M059J (cell line): Measurements from ENCODE around the gene ACE. TPM values are rescaled to one million over a fixed set of nuclear protein-coding genes. Genes with fewer than 3 reads are reported as not detected.

Experiments
- DNase-seq: peaks from one replicate; pipeline ENCODE4 v3.0.0-alpha.2; 2012; ENCODE audit warnings: low read depth
- total RNA-seq: library from RNA; depleted of rRNA; stranded (reverse); fragments of >200 nt; shearing (Covaris generic); gene quantifications from 2 replicates; pipeline ENCODE4 v1.2.3, GENCODE V29; 2014; rRNA removed

Gene ACE
- total RNA-seq, 1 experiment from 2014 or later, result 2.1 TPM

DNA sequence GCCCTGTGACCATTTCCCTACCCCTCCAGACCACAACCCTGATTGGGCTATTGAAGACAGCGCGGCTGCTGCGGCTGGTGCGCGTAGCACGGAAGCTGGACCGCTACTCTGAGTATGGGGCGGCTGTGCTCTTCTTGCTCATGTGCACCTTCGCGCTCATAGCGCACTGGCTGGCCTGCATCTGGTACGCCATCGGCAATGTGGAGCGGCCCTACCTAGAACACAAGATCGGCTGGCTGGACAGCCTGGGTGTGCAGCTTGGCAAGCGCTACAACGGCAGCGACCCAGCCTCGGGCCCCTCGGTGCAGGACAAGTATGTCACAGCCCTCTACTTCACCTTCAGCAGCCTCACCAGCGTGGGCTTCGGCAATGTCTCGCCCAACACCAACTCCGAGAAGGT, 58.8 kb downstream of the ACE start:
- DNase-seq, result no peak

DNA sequence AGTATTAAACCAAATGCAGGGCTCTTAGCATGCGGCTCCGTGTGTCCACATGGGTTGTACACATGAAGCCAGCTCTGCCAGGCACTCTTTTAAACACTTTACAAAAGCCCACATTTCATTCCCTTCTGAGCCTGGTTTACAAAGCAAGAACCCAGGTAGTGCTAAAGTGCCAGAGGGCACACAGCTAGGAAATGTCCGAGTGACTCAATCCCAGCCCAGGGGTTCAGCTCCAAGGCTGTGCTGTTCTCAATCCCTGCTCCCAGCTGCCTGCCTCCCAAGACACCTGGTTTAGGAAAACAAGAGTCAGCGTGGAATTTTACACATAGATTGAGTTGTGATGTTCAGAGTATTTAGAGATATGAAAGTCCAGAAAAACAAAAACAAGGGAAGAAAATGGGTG, 60.1 kb downstream of the ACE start:
- DNase-seq, result peak; percentile 74

DNA sequence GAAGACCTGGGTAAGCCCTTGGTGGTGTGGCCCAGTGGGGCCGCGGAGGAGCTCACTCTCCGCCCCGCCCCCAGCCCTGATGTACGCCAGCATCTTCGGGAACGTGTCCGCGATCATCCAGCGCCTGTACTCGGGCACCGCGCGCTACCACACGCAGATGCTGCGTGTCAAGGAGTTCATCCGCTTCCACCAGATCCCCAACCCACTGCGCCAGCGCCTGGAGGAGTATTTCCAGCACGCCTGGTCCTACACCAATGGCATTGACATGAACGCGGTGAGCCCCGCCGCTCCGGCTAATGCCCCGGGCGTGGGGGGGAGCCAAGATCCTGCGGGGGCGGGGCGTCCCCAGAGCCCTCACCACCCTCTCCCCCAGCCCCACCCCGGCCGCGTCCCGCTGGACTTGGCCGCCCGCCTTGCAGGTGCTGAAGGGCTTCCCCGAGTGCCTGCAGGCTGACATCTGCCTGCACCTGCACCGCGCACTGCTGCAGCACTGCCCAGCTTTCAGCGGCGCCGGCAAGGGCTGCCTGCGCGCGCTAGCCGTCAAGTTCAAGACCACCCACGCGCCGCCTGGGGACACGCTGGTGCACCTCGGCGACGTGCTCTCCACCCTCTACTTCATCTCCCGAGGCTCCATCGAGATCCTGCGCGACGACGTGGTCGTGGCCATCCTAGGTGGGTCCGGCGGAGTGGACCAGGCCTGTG, 61.3 kb downstream of the ACE start:
- DNase-seq, result no peak

DNA sequence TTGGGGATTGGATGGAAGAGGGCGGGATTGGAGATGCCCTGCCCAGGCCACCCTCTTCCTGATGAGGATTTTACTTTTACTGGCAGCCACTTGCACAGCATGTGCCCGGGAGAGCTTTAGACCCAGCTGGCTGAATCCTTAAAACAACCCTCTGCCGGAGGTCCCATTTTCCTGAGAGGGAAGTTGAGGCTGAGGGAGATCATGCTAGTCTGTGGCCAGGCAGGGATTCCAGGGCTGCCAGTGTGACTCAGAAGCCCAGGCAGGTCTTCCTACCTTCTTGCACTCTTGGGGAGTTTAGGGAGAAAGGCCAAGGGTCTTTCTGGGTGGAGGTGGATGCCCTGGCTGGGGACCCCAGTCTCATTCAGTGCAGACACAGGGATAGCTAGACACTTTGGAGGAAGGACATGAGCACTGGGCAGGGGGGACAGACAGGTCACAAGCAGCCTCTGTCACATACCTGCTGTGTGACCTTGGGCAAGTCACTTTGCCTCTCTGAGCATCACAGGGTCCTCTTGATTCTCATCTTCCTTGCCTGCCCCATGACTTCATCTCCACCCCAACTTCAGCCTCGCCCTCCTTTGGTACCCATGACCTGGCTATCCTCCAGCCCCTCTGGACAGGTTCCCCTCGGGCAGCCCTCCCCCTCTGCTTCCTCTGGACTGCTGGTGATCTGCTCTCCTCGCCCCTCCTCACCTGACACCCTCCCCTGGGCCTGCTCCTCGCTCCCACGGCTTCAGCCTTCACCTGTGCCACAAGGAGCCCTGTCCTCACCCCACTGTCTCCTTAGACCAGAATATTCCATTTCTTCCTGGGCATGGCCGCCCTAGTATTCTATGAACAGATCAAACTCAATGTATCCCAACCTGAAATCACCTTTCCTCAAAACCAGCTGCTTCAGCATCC, 62.1 kb downstream of the ACE start:
- no peak for DNase-seq

DNA sequence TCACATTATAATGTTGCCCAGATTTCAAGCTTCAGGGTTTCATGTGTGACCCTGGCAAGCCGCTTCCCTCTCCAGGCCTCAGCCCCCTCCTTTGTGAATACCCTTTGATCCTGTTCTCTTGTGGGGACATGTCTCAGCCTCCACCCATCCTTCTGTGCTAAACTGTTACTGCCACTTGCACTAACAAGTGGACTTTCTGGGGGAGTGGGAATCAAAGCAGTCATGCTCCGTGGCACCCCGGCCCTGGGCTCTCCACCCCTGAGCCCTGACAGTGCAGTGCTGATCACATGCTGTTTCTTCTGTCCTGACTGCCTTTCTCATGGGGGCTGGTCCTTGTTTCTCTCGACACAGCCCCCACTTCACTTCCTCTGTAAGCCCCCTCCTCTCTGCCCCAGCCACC, 63.7 kb downstream of the ACE start:
- DNase-seq, result no peak

DNA sequence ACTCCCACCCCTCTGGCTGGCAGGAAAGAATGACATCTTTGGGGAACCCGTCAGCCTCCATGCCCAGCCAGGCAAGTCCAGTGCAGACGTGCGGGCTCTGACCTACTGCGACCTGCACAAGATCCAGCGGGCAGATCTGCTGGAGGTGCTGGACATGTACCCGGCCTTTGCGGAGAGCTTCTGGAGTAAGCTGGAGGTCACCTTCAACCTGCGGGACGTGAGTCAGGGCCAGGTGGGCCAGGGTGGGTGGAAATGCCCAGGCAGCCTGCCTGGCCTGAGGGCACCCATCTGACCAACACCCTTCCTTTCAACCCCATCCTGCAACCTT, 65.3 kb downstream of the ACE start:
- DNase-seq, result no peak

DNA sequence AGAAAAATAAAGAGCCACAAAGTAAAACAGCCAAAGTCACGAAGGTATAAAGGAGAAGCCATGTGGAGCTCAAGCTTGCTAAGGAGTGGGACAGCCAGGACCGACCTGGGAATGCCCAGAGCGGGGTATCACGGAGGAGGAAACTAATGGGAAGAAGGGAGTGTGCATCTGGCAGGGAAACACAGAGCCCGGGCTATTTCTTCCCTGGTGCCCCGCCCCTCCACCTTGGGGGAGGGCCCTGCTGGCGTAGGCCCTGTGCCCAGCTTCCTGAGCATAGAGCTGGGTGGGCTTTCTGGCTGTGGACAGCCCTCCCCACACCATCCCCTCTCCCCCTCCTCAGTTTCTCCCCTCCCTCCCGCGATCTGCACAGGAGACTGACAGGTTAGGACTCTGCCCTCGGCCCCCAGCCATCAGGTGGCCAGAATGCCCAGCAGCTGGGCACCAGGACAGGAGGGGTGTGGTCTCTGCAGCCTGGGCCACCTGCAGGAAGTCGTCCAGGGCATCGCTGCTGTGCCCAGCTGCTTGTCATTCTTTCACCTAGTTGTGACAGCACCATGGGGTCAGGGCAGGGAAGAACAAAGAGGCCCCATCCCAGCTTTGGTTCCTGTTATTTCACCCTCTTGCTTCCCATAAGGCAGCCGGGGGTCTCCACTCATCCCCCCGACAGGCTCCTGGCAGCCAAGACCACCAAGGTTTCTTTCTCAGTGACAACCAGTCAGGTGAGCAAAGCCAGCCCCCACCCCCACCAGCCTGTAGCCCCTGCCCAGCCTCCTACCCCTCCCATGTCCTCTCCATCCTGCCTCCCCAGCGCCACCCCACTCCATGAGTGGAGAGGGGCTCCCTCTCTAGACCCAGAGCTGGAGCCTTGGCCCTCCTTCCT, 66.3 kb downstream of the ACE start:
- DNase-seq, result no peak

DNA sequence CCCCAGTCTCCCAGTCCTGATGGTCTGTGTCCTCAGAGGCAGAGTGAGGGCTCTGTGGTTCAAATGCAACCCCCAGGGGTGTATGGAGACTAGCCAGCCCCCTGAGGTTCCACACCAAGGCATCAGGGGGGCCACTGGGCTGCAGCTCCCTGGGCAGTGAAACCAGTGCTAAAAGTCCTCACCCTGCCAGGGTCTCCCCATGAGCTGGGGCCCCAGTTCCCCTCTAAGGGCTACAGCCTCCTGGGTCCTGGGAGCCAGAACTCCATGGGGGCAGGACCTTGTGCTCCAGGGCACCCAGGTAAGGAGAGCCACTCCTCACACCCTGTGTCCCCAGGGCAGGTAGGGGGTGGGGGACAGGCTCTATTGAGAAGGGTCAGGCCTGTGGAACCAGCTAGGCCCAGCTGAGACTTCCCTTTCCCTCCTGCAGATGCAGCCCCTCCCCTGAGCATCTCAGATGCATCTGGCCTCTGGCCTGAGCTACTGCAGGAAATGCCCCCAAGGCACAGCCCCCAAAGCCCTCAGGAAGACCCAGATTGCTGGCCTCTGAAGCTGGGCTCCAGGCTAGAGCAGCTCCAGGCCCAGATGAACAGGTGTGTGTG, 67.1 kb downstream of the ACE start:
- DNase-seq, result no peak

DNA sequence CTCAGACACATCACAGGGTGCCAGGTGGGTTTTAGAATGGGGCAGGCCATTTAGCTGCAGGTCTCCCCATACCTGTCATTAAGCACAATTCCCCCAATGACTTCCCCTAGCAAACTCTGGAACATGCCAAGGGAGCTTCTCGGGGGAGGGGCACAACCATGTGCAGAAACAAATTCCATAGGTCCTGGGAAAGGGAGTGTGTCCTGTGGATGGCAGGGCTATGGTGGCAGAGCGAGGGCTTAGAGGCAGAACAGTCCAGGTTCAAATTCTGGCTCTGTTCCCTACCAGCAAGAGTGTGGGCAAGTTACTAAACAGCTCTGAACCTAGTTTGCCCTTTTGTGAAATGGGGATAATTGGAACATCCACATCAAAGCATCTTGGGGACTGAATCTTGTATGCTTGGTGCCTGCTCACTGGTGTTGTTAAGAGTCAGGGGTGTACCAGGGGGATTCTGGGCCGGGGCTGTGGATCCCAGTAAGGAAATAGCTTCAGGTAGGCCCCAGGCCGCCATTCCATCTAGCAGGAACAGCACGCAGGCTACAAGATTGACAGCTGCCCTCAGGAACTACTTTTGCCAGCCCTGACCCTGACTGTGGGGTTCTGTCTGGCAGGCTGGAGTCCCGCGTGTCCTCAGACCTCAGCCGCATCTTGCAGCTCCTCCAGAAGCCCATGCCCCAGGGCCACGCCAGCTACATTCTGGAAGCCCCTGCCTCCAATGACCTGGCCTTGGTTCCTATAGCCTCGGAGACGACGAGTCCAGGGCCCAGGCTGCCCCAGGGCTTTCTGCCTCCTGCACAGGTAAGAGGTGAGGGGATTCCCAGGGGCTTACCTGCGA, 67.8 kb downstream of the ACE start:
- DNase-seq, result no peak

DNA sequence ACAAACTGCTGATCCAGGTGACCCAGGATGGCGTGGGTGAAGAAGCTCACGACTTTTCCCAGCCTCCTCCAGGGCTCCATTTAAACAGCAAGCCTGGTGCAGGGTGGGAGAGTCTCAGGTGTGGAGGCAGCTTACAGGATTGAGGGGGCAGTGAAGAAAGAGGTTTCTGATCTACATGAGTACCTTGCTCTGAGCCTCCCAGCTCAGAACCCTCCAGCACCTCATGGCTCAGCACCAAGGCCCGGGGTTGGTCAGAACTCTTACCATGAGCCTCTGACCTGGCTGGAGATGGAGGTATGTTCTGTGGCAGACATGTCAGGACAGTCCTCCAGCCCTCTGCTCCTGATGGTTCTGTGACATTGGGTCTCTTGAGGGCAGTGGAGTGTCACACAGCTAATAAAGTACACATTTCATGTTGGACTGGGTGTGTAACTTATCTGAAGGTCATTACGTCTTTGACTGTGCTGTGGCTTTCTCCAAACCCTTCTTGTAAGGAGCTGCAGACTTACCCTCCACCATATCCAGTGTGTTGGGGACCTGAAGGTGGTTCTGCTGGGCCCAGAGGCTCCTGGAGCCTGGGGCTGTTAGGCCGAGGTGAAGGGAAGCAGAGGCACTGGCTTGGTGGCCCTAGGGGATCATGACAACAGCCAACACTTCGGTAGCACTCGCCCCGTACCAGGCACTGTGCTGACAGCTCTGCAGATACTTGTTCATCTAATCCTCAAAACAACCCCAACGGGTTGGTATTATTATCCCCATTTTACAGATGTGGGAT, 69.6 kb downstream of the ACE start:
- DNase-seq, result no peak

DNA sequence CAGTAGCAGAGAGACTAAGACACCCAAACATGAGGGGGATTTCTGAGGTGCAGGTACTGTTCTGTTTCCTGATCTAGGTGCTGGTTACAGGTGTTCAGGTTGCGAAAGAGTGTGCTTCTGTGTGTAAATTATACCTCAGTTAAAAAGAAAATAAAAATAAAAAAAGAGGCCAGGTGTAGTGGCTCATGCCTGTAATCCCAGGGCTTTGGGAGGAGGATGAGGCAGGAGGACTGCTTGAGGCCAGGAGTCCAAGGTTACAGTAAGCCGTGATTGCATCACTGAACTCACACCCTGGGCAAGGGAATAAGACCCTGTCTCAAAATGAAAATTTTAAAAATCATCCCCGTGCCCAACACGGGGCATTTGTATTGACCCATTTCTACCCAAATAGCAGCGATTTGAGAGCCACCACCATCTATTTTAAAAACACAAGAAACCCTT, 70.2 kb downstream of the ACE start:
- DNase-seq, result no peak

Other genes starting within 250 kb of the ACE start
- 34.2 and 36.1 TPM in 2 replicates for gene CYB561, start 30.8 kb upstream of the ACE start, total RNA-seq
- not detected in 2 replicates for gene KCNH6, start 46.3 kb downstream of the ACE start, total RNA-seq
- 34.8 and 52.9 TPM in 2 replicates for gene DCAF7, start 73.4 kb downstream of the ACE start, total RNA-seq
- gene TACO1, start 123.8 kb downstream of the ACE start, total RNA-seq, result 19.6 and 26.7 TPM in 2 replicates
- 15.8 and 24.0 TPM in 2 replicates for gene MAP3K3, start 145.4 kb downstream of the ACE start, total RNA-seq
- gene LIMD2, start 223.1 kb downstream of the ACE start, total RNA-seq, result 4.3 and 6.8 TPM in 2 replicates